ENCODE data around the gene ZBTB9.

ZBTB9 gene

GRCh38 chr6:33488339-33488738 lies 34.0 kb downstream of the ZBTB9 start:
- TF ChIP-seq GABPA (IDR thresholded peaks at IDR 0.05; ENCODE audit: low read depth) (no peak), POLR2AphosphoS5 (IDR thresholded peaks at IDR 0.05; ENCODE audit: low read depth) (no peak), SPI1 (IDR thresholded peaks at IDR 0.05; ENCODE audit: borderline replicate concordance, low read depth) (no peak), REST (IDR thresholded peaks at IDR 0.05; ENCODE audit: insufficient replicate concordance, low read depth) (no peak), CTCF (IDR thresholded peaks at IDR 0.05; ENCODE audit: insufficient read depth, low read length) (no peak)
- no peaks in the 10 kb centered on the region for H3K27me3 ChIP-seq (ENCODE audit: insufficient read depth, poor library complexity, severe bottlenecking)
- DNase-seq (ENCODE audit: low read depth in 1 of 2, low spot score in 1 of 2): no peak
- no peak overlapping the region for H3K4me3 ChIP-seq (replicated peaks; ENCODE audit: insufficient read depth, low read length)
- H3K27ac ChIP-seq (replicated peaks): no peak overlapping the region

GRCh38 chr6:33490198-33490597 lies 35.8 kb downstream of the ZBTB9 start:
- no peaks in the 10 kb centered on the region for H3K27me3 ChIP-seq (ENCODE audit: insufficient read depth, poor library complexity, severe bottlenecking)
- H3K4me3 ChIP-seq (replicated peaks; ENCODE audit: insufficient read depth, low read length): no peak overlapping the region
- no peak for TF ChIP-seq SPI1 (IDR thresholded peaks at IDR 0.05; ENCODE audit: borderline replicate concordance, low read depth)
- TF ChIP-seq REST (IDR thresholded peaks at IDR 0.05; ENCODE audit: insufficient replicate concordance, low read depth): no peak
- no peak for TF ChIP-seq GABPA (IDR thresholded peaks at IDR 0.05; ENCODE audit: low read depth)
- no peak for TF ChIP-seq POLR2AphosphoS5 (IDR thresholded peaks at IDR 0.05; ENCODE audit: low read depth)
- TF ChIP-seq CTCF (IDR thresholded peaks at IDR 0.05; ENCODE audit: insufficient read depth, low read length): no peak
- no peak overlapping the region for H3K27ac ChIP-seq (replicated peaks)
- no peak for DNase-seq (ENCODE audit: low read depth in 1 of 2, low spot score in 1 of 2)

- H3K27ac ChIP-seq (replicated peaks): no peak overlapping the region
- H3K27me3 ChIP-seq (ENCODE audit: insufficient read depth, poor library complexity, severe bottlenecking): no peaks in the 10 kb centered on the region
- no peak for TF ChIP-seq REST (IDR thresholded peaks at IDR 0.05; ENCODE audit: insufficient replicate concordance, low read depth)
- TF ChIP-seq GABPA (IDR thresholded peaks at IDR 0.05; ENCODE audit: low read depth): no peak
- no peak for TF ChIP-seq CTCF (IDR thresholded peaks at IDR 0.05; ENCODE audit: insufficient read depth, low read length)
- DNase-seq (ENCODE audit: low read depth in 1 of 2, low spot score in 1 of 2): no peak
- no peak overlapping the region for H3K4me3 ChIP-seq (replicated peaks; ENCODE audit: insufficient read depth, low read length)
Observed at GRCh38 chr6:33490621-33491020, 36.2 kb downstream of the ZBTB9 start.
